ENCODE data around the gene KLF12. TPM values are rescaled to one million over a fixed set of nuclear protein-coding genes. Genes with fewer than 3 reads are reported as not detected.

The KLF12 gene
- total and polyA plus RNA-seq, 9 of the 15 experiments (the other 6 are each of a cell fraction or from before 2014, with no cell fraction given), result under 0.01 to 0.07 (median 0.05) TPM; not detected in 3

DNA sequence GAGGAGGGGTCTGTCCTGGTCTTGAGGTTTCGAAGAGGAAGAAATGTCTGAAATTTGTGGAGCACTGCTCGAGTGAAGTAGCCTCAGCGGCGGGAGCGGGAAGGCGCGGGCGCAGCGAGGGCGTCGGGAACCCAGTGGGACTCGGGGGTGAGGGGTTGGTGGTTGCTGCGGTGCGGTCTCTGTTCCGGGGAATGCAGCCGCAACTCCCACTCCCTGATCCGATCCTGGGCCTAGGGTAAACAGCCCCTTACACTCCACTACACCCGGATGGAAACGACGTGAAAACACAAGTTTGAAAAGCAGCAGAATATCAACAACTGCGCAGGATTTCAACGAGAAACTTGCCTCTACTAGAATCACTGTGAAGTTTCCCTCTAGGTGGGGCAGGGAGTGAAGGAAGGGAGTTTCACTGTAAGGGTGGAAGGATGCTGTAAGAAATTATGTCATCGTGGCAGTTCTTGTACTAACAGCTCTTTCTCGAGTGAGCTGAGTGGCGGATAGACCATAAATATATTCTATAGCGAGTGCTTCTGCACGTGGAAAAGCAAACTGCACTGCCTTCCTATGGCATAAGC, 2.0 kb upstream of the KLF12 start:
- no peaks in the 10 kb centered on the region for H3K9me1 ChIP-seq (ENCODE audit: control insufficient read depth, insufficient read depth, low read length)
- ChIA-PET CTCF (ENCODE audit: low intra/inter-chr PET ratio) (no interaction called here), POLR2A (no interaction called here)
- no peak overlapping the region for H3K27ac ChIP-seq (ENCODE audit: extremely low read depth, low read depth, low read length)
- TF ChIP-seq, protein P1, sequence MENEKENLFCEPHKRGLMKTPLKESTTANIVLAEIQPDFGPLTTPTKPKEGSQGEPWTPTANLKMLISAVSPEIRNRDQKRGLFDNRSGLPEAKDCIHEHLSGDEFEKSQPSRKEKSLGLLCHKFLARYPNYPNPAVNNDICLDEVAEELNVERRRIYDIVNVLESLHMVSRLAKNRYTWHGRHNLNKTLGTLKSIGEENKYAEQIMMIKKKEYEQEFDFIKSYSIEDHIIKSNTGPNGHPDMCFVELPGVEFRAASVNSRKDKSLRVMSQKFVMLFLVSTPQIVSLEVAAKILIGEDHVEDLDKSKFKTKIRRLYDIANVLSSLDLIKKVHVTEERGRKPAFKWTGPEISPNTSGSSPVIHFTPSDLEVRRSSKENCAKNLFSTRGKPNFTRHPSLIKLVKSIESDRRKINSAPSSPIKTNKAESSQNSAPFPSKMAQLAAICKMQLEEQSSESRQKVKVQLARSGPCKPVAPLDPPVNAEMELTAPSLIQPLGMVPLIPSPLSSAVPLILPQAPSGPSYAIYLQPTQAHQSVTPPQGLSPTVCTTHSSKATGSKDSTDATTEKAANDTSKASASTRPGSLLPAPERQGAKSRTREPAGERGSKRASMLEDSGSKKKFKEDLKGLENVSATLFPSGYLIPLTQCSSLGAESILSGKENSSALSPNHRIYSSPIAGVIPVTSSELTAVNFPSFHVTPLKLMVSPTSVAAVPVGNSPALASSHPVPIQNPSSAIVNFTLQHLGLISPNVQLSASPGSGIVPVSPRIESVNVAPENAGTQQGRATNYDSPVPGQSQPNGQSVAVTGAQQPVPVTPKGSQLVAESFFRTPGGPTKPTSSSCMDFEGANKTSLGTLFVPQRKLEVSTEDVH (IDR thresholded peaks at IDR 0.05; ENCODE audit: low read depth, partially characterized antibody), result no peak
- TF ChIP-seq ELF2 (CRISPR knock-in tag; IDR thresholded peaks at IDR 0.05) (no peak), CBX2 (IDR thresholded peaks at IDR 0.05; ENCODE audit: insufficient read depth, low read length, poor library complexity, severe bottlenecking) (no peak), ZNF668 (CRISPR knock-in tag; IDR thresholded peaks at IDR 0.05) (no peak), KHSRP (IDR thresholded peaks at IDR 0.05) (no peak), USF1 (CRISPR knock-in tag; IDR thresholded peaks at IDR 0.05) (no peak), ATF7 (IDR thresholded peaks at IDR 0.05) (no peak)
- TF ChIP-seq, protein P2, sequence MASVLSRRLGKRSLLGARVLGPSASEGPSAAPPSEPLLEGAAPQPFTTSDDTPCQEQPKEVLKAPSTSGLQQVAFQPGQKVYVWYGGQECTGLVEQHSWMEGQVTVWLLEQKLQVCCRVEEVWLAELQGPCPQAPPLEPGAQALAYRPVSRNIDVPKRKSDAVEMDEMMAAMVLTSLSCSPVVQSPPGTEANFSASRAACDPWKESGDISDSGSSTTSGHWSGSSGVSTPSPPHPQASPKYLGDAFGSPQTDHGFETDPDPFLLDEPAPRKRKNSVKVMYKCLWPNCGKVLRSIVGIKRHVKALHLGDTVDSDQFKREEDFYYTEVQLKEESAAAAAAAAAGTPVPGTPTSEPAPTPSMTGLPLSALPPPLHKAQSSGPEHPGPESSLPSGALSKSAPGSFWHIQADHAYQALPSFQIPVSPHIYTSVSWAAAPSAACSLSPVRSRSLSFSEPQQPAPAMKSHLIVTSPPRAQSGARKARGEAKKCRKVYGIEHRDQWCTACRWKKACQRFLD (CRISPR knock-in tag; IDR thresholded peaks at IDR 0.05), result no peak
- TF ChIP-seq, protein P3, sequence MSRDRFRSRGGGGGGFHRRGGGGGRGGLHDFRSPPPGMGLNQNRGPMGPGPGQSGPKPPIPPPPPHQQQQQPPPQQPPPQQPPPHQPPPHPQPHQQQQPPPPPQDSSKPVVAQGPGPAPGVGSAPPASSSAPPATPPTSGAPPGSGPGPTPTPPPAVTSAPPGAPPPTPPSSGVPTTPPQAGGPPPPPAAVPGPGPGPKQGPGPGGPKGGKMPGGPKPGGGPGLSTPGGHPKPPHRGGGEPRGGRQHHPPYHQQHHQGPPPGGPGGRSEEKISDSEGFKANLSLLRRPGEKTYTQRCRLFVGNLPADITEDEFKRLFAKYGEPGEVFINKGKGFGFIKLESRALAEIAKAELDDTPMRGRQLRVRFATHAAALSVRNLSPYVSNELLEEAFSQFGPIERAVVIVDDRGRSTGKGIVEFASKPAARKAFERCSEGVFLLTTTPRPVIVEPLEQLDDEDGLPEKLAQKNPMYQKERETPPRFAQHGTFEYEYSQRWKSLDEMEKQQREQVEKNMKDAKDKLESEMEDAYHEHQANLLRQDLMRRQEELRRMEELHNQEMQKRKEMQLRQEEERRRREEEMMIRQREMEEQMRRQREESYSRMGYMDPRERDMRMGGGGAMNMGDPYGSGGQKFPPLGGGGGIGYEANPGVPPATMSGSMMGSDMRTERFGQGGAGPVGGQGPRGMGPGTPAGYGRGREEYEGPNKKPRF (IDR thresholded peaks at IDR 0.05; ENCODE audit: low read depth, low read length), result no peak
- ATAC-seq (no peak), FAIRE-seq (no peak), DNase-seq (ENCODE audit: extremely low read depth in 1 of 4, low spot score in 3 of 4) (no peak)
- H3K27me3 ChIP-seq (ENCODE audit: control insufficient read depth in 2 of 2, insufficient read depth in 2 of 2, low read length in 2 of 2), result peaks cover 0 to 5% of the 10 kb centered on the region in 2 experiments; a peak in 1 of 5 replicates
- 0 out of 2 replicates have a peak overlapping the region, but pooled peaks have one; percentile 14 for H2AFZ ChIP-seq (ENCODE audit: low read depth, low read length)
- H3K9me3 ChIP-seq (replicated peaks; ENCODE audit: control insufficient read depth, insufficient read depth, low read depth, low read length), result no peaks in the 10 kb centered on the region
- H3K9ac ChIP-seq (ENCODE audit: insufficient read depth in 1 of 2, low read depth in 2 of 2, low read length in 2 of 2), result no peak overlapping the region
- H3K4me2 ChIP-seq (ENCODE audit: insufficient read depth, low read length), result peak overlapping the region; percentile 21; the same call in 1 of the 2 replicates
- H3K36me3 ChIP-seq (ENCODE audit: control insufficient read depth, insufficient read depth, low read length), result no peaks in the 10 kb centered on the region
- in situ Hi-C loops (cut with MboI), result no loop called here
- intact Hi-C loops (cut with micrococcal nuclease), result no loop called here
- no peaks in the 10 kb centered on the region for H3K79me2 ChIP-seq (ENCODE audit: control insufficient read depth, insufficient read depth, low read length)
- H3K4me3 ChIP-seq, result no peak overlapping the region
- no TSS peak for BruUV-seq (replicated peaks)
- no peaks in the 10 kb centered on the region for H4K20me1 ChIP-seq (replicated peaks; ENCODE audit: control insufficient read depth, insufficient read depth, low read length)
- H3K4me1 ChIP-seq (replicated peaks in 1 of 2; ENCODE audit: control insufficient read depth in 2 of 2, insufficient read depth in 2 of 2, low read length in 2 of 2), result peaks cover 0 to 10% of the 10 kb centered on the region in 2 experiments; a peak in 2 of 5 replicates
- WGBS (ENCODE audit: insufficient coverage, low coverage, missing lambda C conversion rate), result 19% methylated on average over 17 of the region's 27 CpGs
